ENCODE data around the gene DCST1.

DCST1 gene

GRCh38 chr1:155030899-155031298 lies 2.7 kb upstream of the DCST1 start:
- Histone ChIP-seq H3K36me3 (ENCODE audit: control insufficient read depth, insufficient read depth, low read length) (no peaks in the 10 kb centered on the region), H3K4me3 (ENCODE audit: insufficient read depth, low read depth, low read length, poor library complexity, severe bottlenecking) (no peak overlapping the region), H3K4me1 (ENCODE audit: control insufficient read depth, insufficient read depth, low read length, poor library complexity, severe bottlenecking) (no peaks in the 10 kb centered on the region), H3K27ac (ENCODE audit: insufficient read depth, low read length, poor library complexity, severe bottlenecking) (no peak overlapping the region), H3K27me3 (replicated peaks; ENCODE audit: control insufficient read depth, insufficient read depth, low read length, poor library complexity, severe bottlenecking) (no peaks in the 10 kb centered on the region), H3K9me3 (ENCODE audit: control insufficient read depth, low read length) (no peaks in the 10 kb centered on the region)
- no peak for DNase-seq

DNA sequence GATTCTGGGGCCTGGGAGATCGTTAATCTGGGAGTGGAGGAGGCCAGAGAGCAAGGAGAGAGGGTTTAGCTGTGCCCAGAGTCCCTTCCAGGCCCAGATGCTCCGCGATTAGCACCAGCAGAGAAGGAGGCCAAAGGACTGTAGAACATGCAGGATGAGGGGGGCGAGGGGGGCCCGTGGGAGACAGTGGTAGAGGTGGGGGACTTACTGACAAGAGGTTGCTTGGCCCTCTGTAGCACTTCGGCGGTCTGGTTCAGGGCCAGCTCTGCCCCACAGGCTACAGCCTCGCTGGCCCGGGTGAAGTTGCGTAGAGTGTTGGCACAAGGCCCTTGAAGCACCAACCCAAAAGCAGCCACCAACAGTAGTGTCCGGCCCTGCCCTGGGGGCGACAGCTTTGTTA lies 738 bp upstream of the DCST1 start:
- Histone ChIP-seq H3K4me3 (ENCODE audit: insufficient read depth, low read depth, low read length, poor library complexity, severe bottlenecking) (no peak overlapping the region), H3K9me3 (ENCODE audit: control insufficient read depth, low read length) (no peaks in the 10 kb centered on the region), H3K27me3 (replicated peaks; ENCODE audit: control insufficient read depth, insufficient read depth, low read length, poor library complexity, severe bottlenecking) (no peaks in the 10 kb centered on the region), H3K4me1 (ENCODE audit: control insufficient read depth, insufficient read depth, low read length, poor library complexity, severe bottlenecking) (no peaks in the 10 kb centered on the region), H3K27ac (ENCODE audit: insufficient read depth, low read length, poor library complexity, severe bottlenecking) (no peak overlapping the region), H3K36me3 (ENCODE audit: control insufficient read depth, insufficient read depth, low read length) (no peaks in the 10 kb centered on the region)
- DNase-seq: no peak

- no peaks in the 10 kb centered on the region for H3K27me3 ChIP-seq (replicated peaks; ENCODE audit: control insufficient read depth, insufficient read depth, low read length, poor library complexity, severe bottlenecking)
- H3K27ac ChIP-seq (ENCODE audit: insufficient read depth, low read length, poor library complexity, severe bottlenecking): no peak overlapping the region
- DNase-seq: no peak
Measured at GRCh38 chr1:155034318-155035208, 939 bp downstream of the DCST1 start.

DNA sequence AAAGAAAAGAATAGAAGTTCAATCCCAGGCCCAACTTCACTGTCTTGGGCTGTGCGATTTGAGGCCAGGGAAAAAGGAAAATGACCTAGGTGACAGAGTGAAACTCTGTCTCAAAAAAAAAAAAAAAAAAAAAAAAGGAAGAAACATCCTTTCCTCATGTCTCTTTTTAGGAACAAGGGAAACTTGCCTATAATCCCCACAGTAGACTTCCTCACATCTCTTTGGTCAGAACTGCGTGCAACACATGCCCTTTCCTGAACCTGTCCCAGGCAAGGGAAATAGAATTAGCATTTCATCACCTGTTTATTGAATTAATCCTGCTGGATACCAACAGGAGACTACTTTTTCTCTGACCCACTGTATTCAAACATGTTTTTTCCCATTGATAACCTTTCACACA lies 2.3 kb downstream of the DCST1 start:
- Histone ChIP-seq H3K27ac (ENCODE audit: insufficient read depth, low read length, poor library complexity, severe bottlenecking) (no peak overlapping the region), H3K9me3 (ENCODE audit: control insufficient read depth, low read length) (no peaks in the 10 kb centered on the region), H3K4me1 (ENCODE audit: control insufficient read depth, insufficient read depth, low read length, poor library complexity, severe bottlenecking) (no peaks in the 10 kb centered on the region), H3K4me3 (ENCODE audit: insufficient read depth, low read depth, low read length, poor library complexity, severe bottlenecking) (no peak overlapping the region), H3K27me3 (replicated peaks; ENCODE audit: control insufficient read depth, insufficient read depth, low read length, poor library complexity, severe bottlenecking) (no peaks in the 10 kb centered on the region), H3K36me3 (ENCODE audit: control insufficient read depth, insufficient read depth, low read length) (no peaks in the 10 kb centered on the region)
- DNase-seq: no peak

More at GRCh38 chr1:155034318-155035208, 939 bp downstream of the DCST1 start:
- Histone ChIP-seq H3K4me1 (ENCODE audit: control insufficient read depth, insufficient read depth, low read length, poor library complexity, severe bottlenecking) (no peaks in the 10 kb centered on the region), H3K9me3 (ENCODE audit: control insufficient read depth, low read length) (no peaks in the 10 kb centered on the region), H3K4me3 (ENCODE audit: insufficient read depth, low read depth, low read length, poor library complexity, severe bottlenecking) (no peak overlapping the region), H3K36me3 (ENCODE audit: control insufficient read depth, insufficient read depth, low read length) (no peaks in the 10 kb centered on the region)

- Histone ChIP-seq H3K4me3 (ENCODE audit: insufficient read depth, low read depth, low read length, poor library complexity, severe bottlenecking) (no peak overlapping the region), H3K4me1 (ENCODE audit: control insufficient read depth, insufficient read depth, low read length, poor library complexity, severe bottlenecking) (no peaks in the 10 kb centered on the region), H3K27ac (ENCODE audit: insufficient read depth, low read length, poor library complexity, severe bottlenecking) (no peak overlapping the region), H3K9me3 (ENCODE audit: control insufficient read depth, low read length) (no peaks in the 10 kb centered on the region), H3K36me3 (ENCODE audit: control insufficient read depth, insufficient read depth, low read length) (no peaks in the 10 kb centered on the region), H3K27me3 (replicated peaks; ENCODE audit: control insufficient read depth, insufficient read depth, low read length, poor library complexity, severe bottlenecking) (no peaks in the 10 kb centered on the region)
- no peak for DNase-seq
Measured at GRCh38 chr1:155037043-155037442, 3.4 kb downstream of the DCST1 start.

DNA sequence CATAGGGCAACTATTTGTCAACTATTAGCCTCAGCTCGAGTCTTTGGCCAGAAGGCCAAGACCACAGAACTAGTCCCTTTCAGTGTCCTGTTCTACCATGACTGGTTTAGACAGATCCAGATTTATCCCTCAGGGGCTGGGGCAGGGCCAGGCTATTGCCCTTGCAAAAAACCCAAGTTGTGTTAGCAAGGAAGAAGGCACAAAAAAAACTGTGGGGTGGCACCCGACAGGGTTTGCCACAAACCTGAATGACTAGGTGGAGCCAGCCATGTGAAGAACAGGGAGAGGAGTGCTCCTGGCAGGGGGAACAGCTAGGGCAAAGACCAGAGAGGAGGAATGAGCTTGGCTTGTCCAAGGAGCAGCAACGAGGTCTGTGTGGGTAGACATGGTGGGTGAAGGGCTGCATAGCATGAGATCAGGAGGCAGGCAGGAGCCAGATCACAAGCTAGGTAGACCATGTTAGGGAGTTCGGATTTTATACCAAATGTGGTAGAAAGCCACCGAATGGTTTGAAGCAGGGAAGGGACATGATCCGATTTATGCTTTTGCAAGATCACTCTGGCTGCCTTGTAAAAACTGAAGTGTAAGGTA lies 4.3 kb downstream of the DCST1 start:
- Histone ChIP-seq H3K27ac (ENCODE audit: insufficient read depth, low read length, poor library complexity, severe bottlenecking) (no peak overlapping the region), H3K27me3 (replicated peaks; ENCODE audit: control insufficient read depth, insufficient read depth, low read length, poor library complexity, severe bottlenecking) (no peaks in the 10 kb centered on the region), H3K9me3 (ENCODE audit: control insufficient read depth, low read length) (no peaks in the 10 kb centered on the region), H3K4me3 (ENCODE audit: insufficient read depth, low read depth, low read length, poor library complexity, severe bottlenecking) (no peak overlapping the region), H3K36me3 (ENCODE audit: control insufficient read depth, insufficient read depth, low read length) (no peaks in the 10 kb centered on the region), H3K4me1 (ENCODE audit: control insufficient read depth, insufficient read depth, low read length, poor library complexity, severe bottlenecking) (no peaks in the 10 kb centered on the region)
- DNase-seq: no peak

GRCh38 chr1:155038602-155039307 lies 5.1 kb downstream of the DCST1 start:
- Histone ChIP-seq H3K36me3 (ENCODE audit: control insufficient read depth, insufficient read depth, low read length) (no peaks in the 10 kb centered on the region), H3K9me3 (ENCODE audit: control insufficient read depth, low read length) (no peaks in the 10 kb centered on the region), H3K27me3 (replicated peaks; ENCODE audit: control insufficient read depth, insufficient read depth, low read length, poor library complexity, severe bottlenecking) (no peaks in the 10 kb centered on the region), H3K4me1 (ENCODE audit: control insufficient read depth, insufficient read depth, low read length, poor library complexity, severe bottlenecking) (no peaks in the 10 kb centered on the region), H3K4me3 (ENCODE audit: insufficient read depth, low read depth, low read length, poor library complexity, severe bottlenecking) (no peak overlapping the region), H3K27ac (ENCODE audit: insufficient read depth, low read length, poor library complexity, severe bottlenecking) (no peak overlapping the region)
- no peak for DNase-seq

GRCh38 chr1:155039308-155039669 lies 5.7 kb downstream of the DCST1 start:
- Histone ChIP-seq H3K27ac (ENCODE audit: insufficient read depth, low read length, poor library complexity, severe bottlenecking) (no peak overlapping the region), H3K36me3 (ENCODE audit: control insufficient read depth, insufficient read depth, low read length) (no peaks in the 10 kb centered on the region), H3K27me3 (replicated peaks; ENCODE audit: control insufficient read depth, insufficient read depth, low read length, poor library complexity, severe bottlenecking) (no peaks in the 10 kb centered on the region), H3K4me1 (ENCODE audit: control insufficient read depth, insufficient read depth, low read length, poor library complexity, severe bottlenecking) (no peaks in the 10 kb centered on the region), H3K4me3 (ENCODE audit: insufficient read depth, low read depth, low read length, poor library complexity, severe bottlenecking) (no peak overlapping the region), H3K9me3 (ENCODE audit: control insufficient read depth, low read length) (no peaks in the 10 kb centered on the region)
- DNase-seq: no peak

DNA sequence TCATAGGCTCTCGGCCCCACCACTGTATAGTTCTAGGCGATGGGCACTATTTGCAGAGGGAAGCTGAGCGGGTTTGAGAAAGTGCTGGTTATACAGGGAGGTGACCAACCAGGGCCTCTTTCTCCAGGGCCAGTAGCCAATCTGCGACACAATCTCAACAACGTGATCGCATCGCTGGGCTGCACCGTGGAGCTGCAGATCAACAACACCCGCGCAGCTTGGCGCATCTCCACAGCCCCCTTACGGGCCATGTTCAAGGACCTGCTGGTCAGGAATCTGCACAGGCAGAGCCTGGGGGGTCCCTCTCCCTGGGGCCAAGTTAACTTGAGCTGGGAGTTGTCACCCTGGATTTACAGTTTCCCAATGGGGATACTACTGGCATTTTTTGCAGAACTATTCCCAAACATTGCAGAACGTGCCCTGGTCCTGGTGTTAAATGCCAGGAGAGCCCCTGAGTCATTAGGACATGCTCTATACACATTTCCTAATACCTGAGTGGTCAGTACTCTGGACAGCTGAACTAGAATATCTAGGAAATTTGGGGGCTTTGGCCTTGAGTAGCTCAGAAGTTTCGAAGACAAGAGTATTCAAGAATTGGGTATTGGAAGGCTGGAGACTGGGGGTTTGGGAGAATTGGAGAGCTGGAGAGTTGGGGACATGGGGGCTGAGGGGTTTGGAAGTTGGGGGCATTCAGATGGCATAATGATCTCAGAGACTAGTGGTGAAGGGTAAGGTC lies 6.9 kb downstream of the DCST1 start:
- DNase-seq: no peak
- Histone ChIP-seq H3K36me3 (ENCODE audit: control insufficient read depth, insufficient read depth, low read length) (no peaks in the 10 kb centered on the region), H3K4me1 (ENCODE audit: control insufficient read depth, insufficient read depth, low read length, poor library complexity, severe bottlenecking) (no peaks in the 10 kb centered on the region), H3K9me3 (ENCODE audit: control insufficient read depth, low read length) (no peaks in the 10 kb centered on the region), H3K27ac (ENCODE audit: insufficient read depth, low read length, poor library complexity, severe bottlenecking) (no peak overlapping the region), H3K27me3 (replicated peaks; ENCODE audit: control insufficient read depth, insufficient read depth, low read length, poor library complexity, severe bottlenecking) (no peaks in the 10 kb centered on the region), H3K4me3 (ENCODE audit: insufficient read depth, low read depth, low read length, poor library complexity, severe bottlenecking) (no peak overlapping the region)

Data from effector memory CD4-positive, alpha-beta T cell (primary cell).